ENCODE results near the gene HDAC4.

The HDAC4 gene

DNA sequence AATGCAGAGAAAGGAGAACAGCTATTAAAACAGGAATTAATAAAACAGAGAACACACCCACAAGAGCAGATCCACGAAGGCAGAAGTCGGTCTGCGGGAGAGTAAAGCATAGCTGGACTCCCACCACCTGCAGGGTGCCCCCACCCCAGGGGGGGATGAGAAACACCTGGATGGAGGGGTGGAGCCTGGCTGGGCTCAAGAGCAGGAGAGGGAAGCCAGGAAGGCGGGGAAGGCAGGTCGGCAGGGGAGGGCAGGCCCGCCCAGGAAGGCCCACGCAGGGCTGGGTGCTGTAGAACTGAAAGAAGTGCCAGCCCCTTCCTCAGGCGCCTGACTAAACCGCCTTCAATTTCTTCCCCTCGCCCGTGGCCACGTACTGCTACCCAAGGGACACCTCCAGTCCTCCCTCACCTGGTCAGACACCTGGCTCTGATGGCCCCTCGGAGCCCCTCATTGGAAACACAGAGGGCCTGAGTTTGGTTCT lies 175.4 kb downstream of the HDAC4 start:
- TF ChIP-seq, protein P1, sequence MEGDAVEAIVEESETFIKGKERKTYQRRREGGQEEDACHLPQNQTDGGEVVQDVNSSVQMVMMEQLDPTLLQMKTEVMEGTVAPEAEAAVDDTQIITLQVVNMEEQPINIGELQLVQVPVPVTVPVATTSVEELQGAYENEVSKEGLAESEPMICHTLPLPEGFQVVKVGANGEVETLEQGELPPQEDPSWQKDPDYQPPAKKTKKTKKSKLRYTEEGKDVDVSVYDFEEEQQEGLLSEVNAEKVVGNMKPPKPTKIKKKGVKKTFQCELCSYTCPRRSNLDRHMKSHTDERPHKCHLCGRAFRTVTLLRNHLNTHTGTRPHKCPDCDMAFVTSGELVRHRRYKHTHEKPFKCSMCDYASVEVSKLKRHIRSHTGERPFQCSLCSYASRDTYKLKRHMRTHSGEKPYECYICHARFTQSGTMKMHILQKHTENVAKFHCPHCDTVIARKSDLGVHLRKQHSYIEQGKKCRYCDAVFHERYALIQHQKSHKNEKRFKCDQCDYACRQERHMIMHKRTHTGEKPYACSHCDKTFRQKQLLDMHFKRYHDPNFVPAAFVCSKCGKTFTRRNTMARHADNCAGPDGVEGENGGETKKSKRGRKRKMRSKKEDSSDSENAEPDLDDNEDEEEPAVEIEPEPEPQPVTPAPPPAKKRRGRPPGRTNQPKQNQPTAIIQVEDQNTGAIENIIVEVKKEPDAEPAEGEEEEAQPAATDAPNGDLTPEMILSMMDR (IDR thresholded peaks at IDR 0.05; ENCODE audit: insufficient read depth, low read length) = no peak
- TF ChIP-seq, protein P2, sequence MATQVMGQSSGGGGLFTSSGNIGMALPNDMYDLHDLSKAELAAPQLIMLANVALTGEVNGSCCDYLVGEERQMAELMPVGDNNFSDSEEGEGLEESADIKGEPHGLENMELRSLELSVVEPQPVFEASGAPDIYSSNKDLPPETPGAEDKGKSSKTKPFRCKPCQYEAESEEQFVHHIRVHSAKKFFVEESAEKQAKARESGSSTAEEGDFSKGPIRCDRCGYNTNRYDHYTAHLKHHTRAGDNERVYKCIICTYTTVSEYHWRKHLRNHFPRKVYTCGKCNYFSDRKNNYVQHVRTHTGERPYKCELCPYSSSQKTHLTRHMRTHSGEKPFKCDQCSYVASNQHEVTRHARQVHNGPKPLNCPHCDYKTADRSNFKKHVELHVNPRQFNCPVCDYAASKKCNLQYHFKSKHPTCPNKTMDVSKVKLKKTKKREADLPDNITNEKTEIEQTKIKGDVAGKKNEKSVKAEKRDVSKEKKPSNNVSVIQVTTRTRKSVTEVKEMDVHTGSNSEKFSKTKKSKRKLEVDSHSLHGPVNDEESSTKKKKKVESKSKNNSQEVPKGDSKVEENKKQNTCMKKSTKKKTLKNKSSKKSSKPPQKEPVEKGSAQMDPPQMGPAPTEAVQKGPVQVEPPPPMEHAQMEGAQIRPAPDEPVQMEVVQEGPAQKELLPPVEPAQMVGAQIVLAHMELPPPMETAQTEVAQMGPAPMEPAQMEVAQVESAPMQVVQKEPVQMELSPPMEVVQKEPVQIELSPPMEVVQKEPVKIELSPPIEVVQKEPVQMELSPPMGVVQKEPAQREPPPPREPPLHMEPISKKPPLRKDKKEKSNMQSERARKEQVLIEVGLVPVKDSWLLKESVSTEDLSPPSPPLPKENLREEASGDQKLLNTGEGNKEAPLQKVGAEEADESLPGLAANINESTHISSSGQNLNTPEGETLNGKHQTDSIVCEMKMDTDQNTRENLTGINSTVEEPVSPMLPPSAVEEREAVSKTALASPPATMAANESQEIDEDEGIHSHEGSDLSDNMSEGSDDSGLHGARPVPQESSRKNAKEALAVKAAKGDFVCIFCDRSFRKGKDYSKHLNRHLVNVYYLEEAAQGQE (IDR thresholded peaks at IDR 0.05; ENCODE audit: insufficient replicate concordance, low read depth) = no peak
- TF ChIP-seq POLR2AphosphoS5 (IDR thresholded peaks at IDR 0.05; ENCODE audit: low read depth) (no peak), GABPA (IDR thresholded peaks at IDR 0.05; ENCODE audit: low read depth) (no peak), SPI1 (IDR thresholded peaks at IDR 0.05; ENCODE audit: borderline replicate concordance, low read depth) (no peak; the same call in 1 of the 2 replicates)
- H3K27ac ChIP-seq (replicated peaks) = peak overlapping the region; percentile 99
- peak in 1 of 2 experiments; percentile 65 for DNase-seq (ENCODE audit: low read depth in 1 of 2, low spot score in 1 of 2)

DNA sequence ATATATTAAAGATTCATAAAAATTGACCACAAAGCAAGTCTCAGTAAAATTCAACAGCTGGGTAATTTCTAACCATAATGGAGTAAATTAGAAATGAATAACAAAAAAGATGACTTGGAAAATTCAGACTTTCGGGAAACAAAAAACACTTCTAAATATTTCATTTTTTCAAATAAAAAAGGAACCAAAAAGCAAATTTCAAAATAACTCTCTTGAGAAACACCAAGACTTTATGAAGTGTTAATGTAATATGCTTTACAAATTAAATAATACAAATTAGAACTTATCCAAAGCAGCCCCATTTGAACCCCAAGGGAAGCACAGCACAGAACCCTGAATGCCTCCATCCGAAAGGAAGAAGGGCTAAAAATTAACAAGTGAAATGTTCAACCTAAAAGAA lies 175.9 kb downstream of the HDAC4 start:
- peak overlapping the region; percentile 17; the same call in 1 of the 2 replicates for H3K4me3 ChIP-seq (replicated peaks; ENCODE audit: insufficient read depth, low read length)
- peak overlapping the region; percentile 99 for H3K27ac ChIP-seq (replicated peaks)
- DNase-seq (ENCODE audit: low read depth in 1 of 2, low spot score in 1 of 2) = no peak
- TF ChIP-seq, protein P2 (IDR thresholded peaks at IDR 0.05; ENCODE audit: insufficient replicate concordance, low read depth) = no peak
- TF ChIP-seq, protein P1 (IDR thresholded peaks at IDR 0.05; ENCODE audit: insufficient read depth, low read length) = no peak
- TF ChIP-seq GABPA (IDR thresholded peaks at IDR 0.05; ENCODE audit: low read depth) (no peak), POLR2AphosphoS5 (IDR thresholded peaks at IDR 0.05; ENCODE audit: low read depth) (no peak), SPI1 (IDR thresholded peaks at IDR 0.05; ENCODE audit: borderline replicate concordance, low read depth) (no peak)
- no peaks in the 10 kb centered on the region for H3K27me3 ChIP-seq (ENCODE audit: insufficient read depth, poor library complexity, severe bottlenecking)

More for the DNA sequence above, 175.4 kb downstream of the HDAC4 start:
- H3K4me3 ChIP-seq (replicated peaks; ENCODE audit: insufficient read depth, low read length) = peak overlapping the region; percentile 17; the same call in 1 of the 2 replicates
- no peaks in the 10 kb centered on the region for H3K27me3 ChIP-seq (ENCODE audit: insufficient read depth, poor library complexity, severe bottlenecking)

DNA sequence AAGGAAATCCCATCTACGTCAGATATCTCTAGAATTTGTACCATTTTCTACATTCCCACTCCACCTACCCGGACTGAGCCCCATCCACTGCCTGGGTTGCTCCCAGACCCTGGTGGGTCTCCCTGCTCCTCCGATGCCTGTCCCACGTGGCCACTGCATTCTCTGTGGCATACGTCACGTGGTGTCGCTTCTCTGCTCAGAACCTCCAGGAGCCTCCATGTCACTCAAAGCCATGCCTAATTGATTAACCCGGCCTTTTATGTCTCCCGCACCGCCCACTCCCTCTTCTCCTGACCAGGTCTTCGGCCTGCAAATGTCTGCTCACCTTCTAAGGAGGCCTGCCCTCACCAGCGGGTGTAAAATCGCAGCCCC lies 176.6 kb downstream of the HDAC4 start:
- H3K4me3 ChIP-seq (replicated peaks; ENCODE audit: insufficient read depth, low read length) = peak overlapping the region; percentile 28
- DNase-seq (ENCODE audit: low read depth in 1 of 2, low spot score in 1 of 2) = peak in 1 of 2 experiments; percentile 56
- TF ChIP-seq SPI1 (IDR thresholded peaks at IDR 0.05; ENCODE audit: borderline replicate concordance, low read depth) = no peak
- TF ChIP-seq POLR2AphosphoS5 (IDR thresholded peaks at IDR 0.05; ENCODE audit: low read depth) = no peak
- TF ChIP-seq, protein P1 (IDR thresholded peaks at IDR 0.05; ENCODE audit: insufficient read depth, low read length) = no peak
- TF ChIP-seq GABPA (IDR thresholded peaks at IDR 0.05; ENCODE audit: low read depth) = no peak
- TF ChIP-seq, protein P2 (IDR thresholded peaks at IDR 0.05; ENCODE audit: insufficient replicate concordance, low read depth) = no peak
- peak overlapping the region; percentile 99 for H3K27ac ChIP-seq (replicated peaks)
- H3K27me3 ChIP-seq (ENCODE audit: insufficient read depth, poor library complexity, severe bottlenecking) = no peaks in the 10 kb centered on the region

Data from HL-60 (cell line).